K562 (cell line): Measurements from ENCODE around the gene UTP20. TPM values are rescaled to one million over a fixed set of nuclear protein-coding genes. Genes with fewer than 3 reads are reported as not detected.

Experiments used
- ATAC-seq: fragments of 200-7000 bp; cut with Tn5 transposase; 3 replicates; pipeline ENCODE4 v1.9.1; 2020; ENCODE audit warnings: moderate library complexity
- BruUV-seq: library from RNA; stranded (reverse); fragments of 400-500 nt; replicated peaks from 2 replicates; lab custom pipeline; 2021; lab: Mats Ljungman, UMichigan
- CTCF ChIA-PET: fragments of 300-600 bp; formaldehyde crosslinking; extraction: SDS; loops from one replicate; lab custom pipeline; 2021; ENCODE audit warnings: low intra/inter-chr PET ratio; lab: Yijun Ruan, JAX
- POLR2A ChIA-PET: fragments of 300-600, 350-650 bp; sonication (Branson Sonifier 250); formaldehyde crosslinking; extraction: SDS; loops from one replicate; lab custom pipeline; 2021; ENCODE audit warnings: antibody characterized with exemption, inconsistent platforms; lab: Yijun Ruan, JAX
- DNase-seq, 4 experiments: peaks; one replicate each; pipeline versions ENCODE4 v3.0.0 to v3.0.0-alpha.2; 2011 to 2018; ENCODE audit warnings: low spot score in 3 of 4, mixed read lengths in 3 of 4; ENCODE audit errors: extremely low read depth in 1 of 4
- FAIRE-seq: peaks from 2 replicates; lab custom pipeline; 2011; peaks lifted over from hg19 to GRCh38; lab: Jason Lieb, UNC
- H2AFZ ChIP-seq: 2 replicates; pipeline ENCODE4 v1.6.0; 2011; ENCODE audit warnings: low read depth, low read length, control low read depth, inconsistent platforms
- H3K27ac ChIP-seq: fragments of 200-600 bp; 3 replicates; pipeline ENCODE4 v1.8.0; 2011; ENCODE audit warnings: low read depth, mild to moderate bottlenecking, control low read depth, inconsistent platforms, low read length, moderate library complexity, mixed read lengths; ENCODE audit errors: extremely low read depth
- H3K27me3 ChIP-seq, 2 experiments: fragments of 300-600 bp in 1 of 2; 2 replicates in 1 of 2; 3 replicates in 1 of 2; pipeline versions ENCODE4 v1.6.0 to v1.8.0; 2011; ENCODE audit warnings: inconsistent platforms in 2 of 2, low read length in 2 of 2, mild to moderate bottlenecking in 1 of 2, mixed read lengths in 1 of 2, moderate library complexity in 1 of 2; ENCODE audit not compliant: control insufficient read depth in 2 of 2, insufficient read depth in 2 of 2
- H3K36me3 ChIP-seq: fragments of 300-600 bp; 3 replicates; pipeline ENCODE4 v1.8.0; 2011; ENCODE audit warnings: mild to moderate bottlenecking, low read length, inconsistent platforms; ENCODE audit not compliant: control insufficient read depth, insufficient read depth
- H3K4me1 ChIP-seq, 2 experiments: fragments of 200-600 bp in 1 of 2; replicated peaks in 1 of 2; 2 replicates in 1 of 2; 3 replicates in 1 of 2; pipeline versions ENCODE4 v1.5.1 to v1.8.0; 2011; ENCODE audit warnings: inconsistent platforms in 2 of 2, low read length in 2 of 2, mild to moderate bottlenecking in 1 of 2, mixed read lengths in 1 of 2, moderate library complexity in 1 of 2; ENCODE audit not compliant: control insufficient read depth in 2 of 2, insufficient read depth in 2 of 2
- H3K4me2 ChIP-seq: 2 replicates; pipeline ENCODE4 v1.6.1; 2011; ENCODE audit warnings: low read length, control low read depth, inconsistent platforms, mixed read lengths; ENCODE audit not compliant: insufficient read depth
- H3K4me3 ChIP-seq: fragments of 200-600 bp; sonication (generic), shearing (Covaris generic); 2 replicates; pipeline ENCODE4 v1.5.1; 2016; ENCODE audit warnings: control low read depth, inconsistent platforms
- H3K79me2 ChIP-seq: fragments of 200-600 bp; 3 replicates; pipeline ENCODE4 v1.8.0; 2011; ENCODE audit warnings: low read length, inconsistent platforms; ENCODE audit not compliant: control insufficient read depth, insufficient read depth
- H3K9ac ChIP-seq, 2 experiments: 2 replicates each; pipeline versions ENCODE4 v1.6.0 to v1.6.1; 2011; ENCODE audit warnings: low read depth in 2 of 2, low read length in 2 of 2, control low read depth in 1 of 2, inconsistent platforms in 1 of 2, mild to moderate bottlenecking in 1 of 2, mixed read lengths in 1 of 2; ENCODE audit not compliant: insufficient read depth in 1 of 2
- H3K9me1 ChIP-seq: one replicate; pipeline ENCODE4 v1.6.0; 2011; ENCODE audit warnings: inconsistent platforms, mild to moderate bottlenecking, low read length, moderate library complexity; ENCODE audit not compliant: control insufficient read depth, insufficient read depth
- H3K9me3 ChIP-seq: replicated peaks from 2 replicates; pipeline ENCODE4 v1.5.1; 2011; ENCODE audit warnings: low read depth, low read length, inconsistent platforms; ENCODE audit not compliant: control insufficient read depth, insufficient read depth
- H4K20me1 ChIP-seq: replicated peaks from 2 replicates; pipeline ENCODE4 v1.6.1; 2011; ENCODE audit warnings: low read length, inconsistent platforms, mixed read lengths; ENCODE audit not compliant: control insufficient read depth, insufficient read depth
- CTCF ChIP-seq, 3 experiments: IDR thresholded peaks in 2 of 3; conservative IDR thresholded peaks in 1 of 3; 2 replicates each; pipeline ENCODE4 v1.5.1; 2011 to 2012; ENCODE audit warnings: low read length in 3 of 3, mild to moderate bottlenecking in 3 of 3, control low read depth in 2 of 3, improper control_type of control experiment in 1 of 3, inconsistent platforms in 1 of 3, low read depth in 1 of 3, mixed read lengths in 1 of 3, moderate library complexity in 1 of 3; ENCODE audit not compliant: insufficient read depth in 2 of 3
- NUFIP1 ChIP-seq: fragments of 450-650 bp; IDR thresholded peaks from 2 replicates; pipeline ENCODE4 v1.6.1; 2018; ENCODE audit not compliant: partially characterized antibody
- PATZ1 ChIP-seq: fragments of 250-450 bp; sonication (Bioruptor Pico); IDR thresholded peaks from 2 replicates; pipeline ENCODE4 v1.5.0; 2020; ENCODE audit warnings: mild to moderate bottlenecking, borderline replicate concordance
- PBX2 ChIP-seq, 2 experiments: IDR thresholded peaks in 1 of 2; conservative IDR thresholded peaks in 1 of 2; 2 replicates each; pipeline ENCODE4 v1.6.1; 2016; ENCODE audit warnings: low read depth in 2 of 2, mild to moderate bottlenecking in 1 of 2, missing compliant biosample characterization in 1 of 2, missing genetic modification characterization in 1 of 2, moderate library complexity in 1 of 2
- PHB2 ChIP-seq: fragments of 450-650 bp; IDR thresholded peaks from 2 replicates; pipeline ENCODE4 v1.6.1; 2017; ENCODE audit warnings: low read depth
- SETDB1 ChIP-seq: IDR thresholded peaks from one replicate; pipeline ENCODE4 v1.6.1; 2012; ENCODE audit warnings: low read length, control low read depth, inconsistent platforms
- SMAD2 ChIP-seq: fragments of 150-350 bp; IDR thresholded peaks from 2 replicates; pipeline ENCODE4 v1.6.1; 2014; ENCODE audit warnings: low read depth, mild to moderate bottlenecking, low read length
- SMARCA4 ChIP-seq: fragments of 450-650 bp; IDR thresholded peaks from 2 replicates; pipeline ENCODE4 v1.6.1; 2016
- SRSF3 ChIP-seq: fragments of 200-400 bp; formaldehyde crosslinking; IDR thresholded peaks from 2 replicates; pipeline ENCODE4 v1.6.1; 2016; ENCODE audit warnings: mild to moderate bottlenecking, low read length, moderate library complexity; ENCODE audit not compliant: insufficient read depth
- XRCC4 ChIP-seq: IDR thresholded peaks from one replicate; pipeline ENCODE4 v1.6.1; 2011; ENCODE audit not compliant: insufficient read depth, insufficient read length; ENCODE audit errors: extremely low read depth
- ZNF239 ChIP-seq: fragments of 250-450 bp; sonication (Bioruptor Pico); IDR thresholded peaks from 2 replicates; pipeline ENCODE4 v1.4.0; 2020; ENCODE audit warnings: mild to moderate bottlenecking
- ZNF280B ChIP-seq: fragments of 250-450 bp; sonication (Bioruptor Pico); IDR thresholded peaks from 2 replicates; pipeline ENCODE4 v1.5.1; 2021; ENCODE audit warnings: mild to moderate bottlenecking
- ZNF699 ChIP-seq: fragments of 250-450 bp; sonication (Bioruptor Pico); IDR thresholded peaks from 2 replicates; pipeline ENCODE4 v1.8.0; 2021; ENCODE audit warnings: mild to moderate bottlenecking, moderate library complexity; ENCODE audit not compliant: insufficient replicate concordance
- ZNF77 ChIP-seq: fragments of 250-450 bp; sonication (Bioruptor Pico); IDR thresholded peaks from 2 replicates; pipeline ENCODE4 v1.5.0; 2020
- WGBS: fragments of 100-300 bp; shearing (Covaris generic); methylation state at CpG from one replicate; pipeline ENCODE4 v1.1.6; 2016; ENCODE audit warnings: low coverage, mixed read lengths; ENCODE audit not compliant: insufficient coverage; ENCODE audit errors: missing lambda C conversion rate; 5-methylcytosine and 5-hydroxymethylcytosine counted together
- in situ Hi-C: fragments of 300-500 bp; cut with MboI; formaldehyde crosslinking; loops from 4 replicates; pipeline ENCODE4 v1.15.0; 2018; ENCODE audit warnings: inconsistent platforms, mixed read lengths
- intact Hi-C: fragments of 100-400 bp; cut with micrococcal nuclease; formaldehyde crosslinking; loops from 2 replicates; pipeline ENCODE4 v1.14.2; 2022
- polyA plus RNA-seq, 8 experiments: library from polyadenylated mRNA; depleted of rRNA in 4 of 8; stranded (reverse) in 5 of 8; unstranded in 3 of 8; fragments of >200 nt; fragmentation: Nextera tagmentation in 2 of 8; fragmentation: Illumina TruSeq in 1 of 8; extraction: Ambion mirVana in 2 of 8; extraction: Trizol in 1 of 8; gene quantifications; 2 replicates each; pipeline versions ENCODE4 v1.2.1 to v1.2.3, GENCODE V29; 2011 to 2014; ENCODE audit warnings: inconsistent platforms in 1 of 8, missing spikeins in 1 of 8
- total RNA-seq, 7 experiments: library from RNA; depleted of rRNA in 6 of 7; stranded (reverse); fragments of >200 nt in 6 of 7; fragmentation: Illumina TruSeq in 2 of 7; extraction: Trizol in 2 of 7; gene quantifications; 2 replicates each; pipeline versions ENCODE4 v1.2.1 to v1.2.3, GENCODE V29; 2011 to 2021; ENCODE audit warnings: low replicate concordance in 1 of 7

UTP20 gene
- total and polyA plus RNA-seq, 9 of the 15 experiments (the other 6 are each of a cell fraction or from before 2014, with no cell fraction given): 4.3 to 41.3 (median 20.7) TPM

GRCh38 chr12:101351682-101352081 is 71.8 kb downstream of the UTP20 start:
- Histone ChIP-seq H3K4me1 (no peaks in the 10 kb centered on the region), H3K9ac (no peak overlapping the region), H3K79me2 (no peaks in the 10 kb centered on the region), H3K36me3 (peaks cover 72% of the 10 kb centered on the region), H3K9me3 (no peaks in the 10 kb centered on the region), H4K20me1 (no peaks in the 10 kb centered on the region), H3K27ac (no peak overlapping the region), H2AFZ (no peak overlapping the region), H3K9me1 (no peaks in the 10 kb centered on the region), H3K4me2 (no peak overlapping the region), H3K4me3 (no peak overlapping the region), H3K27me3 (no peaks in the 10 kb centered on the region)
- ChIA-PET CTCF (no interaction called here), POLR2A (no interaction called here)
- DNase-seq (no peak), FAIRE-seq (no peak), ATAC-seq (no peak)
- BruUV-seq: no TSS peak
- WGBS: 95% methylated on average over 4 of the region's 4 CpGs
- in situ Hi-C loops: no loop called here
- intact Hi-C loops: no loop called here
- TF ChIP-seq SRSF3 (no peak), XRCC4 (no peak), NUFIP1 (no peak), SMARCA4 (no peak), ZNF699 (no peak), ZNF239 (CRISPR knock-in tag) (no peak), CTCF (IDR thresholded peaks at IDR 0.05 in 2 of 3, conservative IDR thresholded peaks at IDR 0.05 in 1 of 3; ENCODE audit: insufficient read depth in 2 of 3, low read depth in 1 of 3, low read length in 3 of 3) (no peak), PBX2 (CRISPR knock-in tag; IDR thresholded peaks at IDR 0.05; ENCODE audit: low read depth) (no peak), PBX2 (tag; conservative IDR thresholded peaks at IDR 0.05; ENCODE audit: low read depth) (no peak), SMAD2 (no peak), SETDB1 (no peak), PHB2 (no peak), PATZ1 (no peak), ZNF280B (CRISPR knock-in tag) (no peak), ZNF77 (CRISPR knock-in tag) (no peak)
